ENCODE results near the gene SLITRK3.

Gene SLITRK3

DNA sequence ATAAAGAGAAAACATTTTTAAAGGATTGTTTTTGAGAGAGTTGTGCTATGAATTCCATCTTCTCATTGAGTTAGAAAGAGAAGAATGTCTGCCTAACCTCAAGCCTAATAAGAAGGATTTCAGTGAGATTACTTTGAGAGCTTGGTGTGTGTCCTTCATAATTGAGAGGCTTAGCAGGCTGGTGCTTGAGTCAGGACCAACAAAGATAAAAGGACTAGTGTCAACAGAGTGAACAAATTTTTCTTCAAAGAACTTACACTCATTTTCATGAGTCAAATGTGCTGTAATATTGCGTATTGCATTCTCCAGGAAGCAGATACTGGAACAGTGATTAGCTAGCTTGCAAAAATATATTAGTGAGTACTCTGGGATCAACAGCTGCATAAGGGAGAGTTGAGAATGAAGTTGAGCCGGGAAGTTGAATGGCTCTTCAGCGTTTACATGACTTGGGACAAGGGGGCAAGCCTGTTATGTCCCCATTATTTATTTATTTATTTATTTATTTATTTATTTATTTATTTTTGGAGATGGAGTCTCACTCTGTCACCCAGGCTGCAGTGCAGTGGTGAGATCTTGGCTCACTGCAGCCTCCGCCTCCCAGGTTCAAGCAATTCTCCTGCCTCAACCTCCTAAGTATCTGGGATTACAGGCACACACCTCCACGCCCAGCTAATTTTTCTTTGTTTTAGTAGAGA, 37.5 kb upstream of the SLITRK3 start:
- no peaks in the 10 kb centered on the region for H3K9me3 ChIP-seq (ENCODE audit: insufficient read depth, low read depth, low read length)
- H3K4me2 ChIP-seq (ENCODE audit: low read depth, low read length, poor library complexity, severe bottlenecking) = no peak overlapping the region
- no peaks in the 10 kb centered on the region for H4K20me1 ChIP-seq (ENCODE audit: insufficient read depth, low read length, poor library complexity, severe bottlenecking)
- no peak overlapping the region for H3K4me3 ChIP-seq (ENCODE audit: low read length, poor library complexity, severe bottlenecking)
- no peaks in the 10 kb centered on the region for H3K79me2 ChIP-seq (ENCODE audit: insufficient read depth, low read length)
- H3K9ac ChIP-seq (ENCODE audit: low read depth, low read length, poor library complexity, severe bottlenecking) = no peak overlapping the region
- no peaks in the 10 kb centered on the region for H3F3A ChIP-seq (ENCODE audit: low read depth)
- no peak overlapping the region for H2AFZ ChIP-seq (ENCODE audit: low read length)
- no peaks in the 10 kb centered on the region for H3K27me3 ChIP-seq (ENCODE audit: insufficient read depth, low read length, poor library complexity, severe bottlenecking)
- no peaks in the 10 kb centered on the region for H3K36me3 ChIP-seq (ENCODE audit: insufficient read depth, low read length)
- H3K9me2 ChIP-seq (replicated peaks; ENCODE audit: low read depth, low read length) = no peaks in the 10 kb centered on the region
- TF ChIP-seq, protein P1, sequence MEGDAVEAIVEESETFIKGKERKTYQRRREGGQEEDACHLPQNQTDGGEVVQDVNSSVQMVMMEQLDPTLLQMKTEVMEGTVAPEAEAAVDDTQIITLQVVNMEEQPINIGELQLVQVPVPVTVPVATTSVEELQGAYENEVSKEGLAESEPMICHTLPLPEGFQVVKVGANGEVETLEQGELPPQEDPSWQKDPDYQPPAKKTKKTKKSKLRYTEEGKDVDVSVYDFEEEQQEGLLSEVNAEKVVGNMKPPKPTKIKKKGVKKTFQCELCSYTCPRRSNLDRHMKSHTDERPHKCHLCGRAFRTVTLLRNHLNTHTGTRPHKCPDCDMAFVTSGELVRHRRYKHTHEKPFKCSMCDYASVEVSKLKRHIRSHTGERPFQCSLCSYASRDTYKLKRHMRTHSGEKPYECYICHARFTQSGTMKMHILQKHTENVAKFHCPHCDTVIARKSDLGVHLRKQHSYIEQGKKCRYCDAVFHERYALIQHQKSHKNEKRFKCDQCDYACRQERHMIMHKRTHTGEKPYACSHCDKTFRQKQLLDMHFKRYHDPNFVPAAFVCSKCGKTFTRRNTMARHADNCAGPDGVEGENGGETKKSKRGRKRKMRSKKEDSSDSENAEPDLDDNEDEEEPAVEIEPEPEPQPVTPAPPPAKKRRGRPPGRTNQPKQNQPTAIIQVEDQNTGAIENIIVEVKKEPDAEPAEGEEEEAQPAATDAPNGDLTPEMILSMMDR (conservative IDR thresholded peaks at IDR 0.05; ENCODE audit: low read length) = no peak
- TF ChIP-seq EZH2phosphoT487 (IDR thresholded peaks at IDR 0.05; ENCODE audit: borderline replicate concordance) = no peak
- H3K4me1 ChIP-seq (ENCODE audit: insufficient read depth, low read length, poor library complexity, severe bottlenecking) = no peaks in the 10 kb centered on the region

DNA sequence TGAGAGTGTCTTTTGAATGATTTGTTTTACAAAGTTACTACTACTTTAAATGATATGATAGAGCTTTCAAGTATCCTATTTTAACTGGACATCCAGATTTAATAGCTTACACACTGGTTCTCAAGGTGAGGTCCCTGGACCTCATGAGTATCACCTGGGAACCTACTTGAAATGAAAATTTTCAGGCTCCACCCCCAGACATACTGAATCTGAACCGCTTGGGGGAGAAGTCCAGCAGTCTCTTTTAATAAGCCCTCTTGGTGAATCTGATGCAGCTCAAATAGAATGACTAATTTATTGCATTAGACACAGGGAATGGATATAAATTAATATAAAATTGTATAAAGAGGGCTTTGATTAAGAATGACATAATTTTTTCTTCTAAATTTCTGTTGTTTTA, 29.4 kb upstream of the SLITRK3 start:
- Histone ChIP-seq H4K20me1 (ENCODE audit: insufficient read depth, low read length, poor library complexity, severe bottlenecking) (no peaks in the 10 kb centered on the region), H3K4me2 (ENCODE audit: low read depth, low read length, poor library complexity, severe bottlenecking) (no peak overlapping the region), H3K4me3 (ENCODE audit: low read length, poor library complexity, severe bottlenecking) (no peak overlapping the region), H3K4me1 (ENCODE audit: insufficient read depth, low read length, poor library complexity, severe bottlenecking) (no peaks in the 10 kb centered on the region), H3K36me3 (ENCODE audit: insufficient read depth, low read length) (no peaks in the 10 kb centered on the region), H3K27me3 (ENCODE audit: insufficient read depth, low read length, poor library complexity, severe bottlenecking) (no peaks in the 10 kb centered on the region), H3K9ac (ENCODE audit: low read depth, low read length, poor library complexity, severe bottlenecking) (no peak overlapping the region), H2AFZ (ENCODE audit: low read length) (no peak overlapping the region), H3F3A (ENCODE audit: low read depth) (no peaks in the 10 kb centered on the region), H3K9me3 (ENCODE audit: insufficient read depth, low read depth, low read length) (no peaks in the 10 kb centered on the region), H3K79me2 (ENCODE audit: insufficient read depth, low read length) (no peaks in the 10 kb centered on the region), H3K9me2 (replicated peaks; ENCODE audit: low read depth, low read length) (no peaks in the 10 kb centered on the region)
- TF ChIP-seq EZH2phosphoT487 (IDR thresholded peaks at IDR 0.05; ENCODE audit: borderline replicate concordance) = no peak
- TF ChIP-seq, protein P1 (conservative IDR thresholded peaks at IDR 0.05; ENCODE audit: low read length) = no peak

- Histone ChIP-seq H3K79me2 (ENCODE audit: insufficient read depth, low read length) (no peaks in the 10 kb centered on the region), H3F3A (ENCODE audit: low read depth) (no peaks in the 10 kb centered on the region), H3K9me2 (replicated peaks; ENCODE audit: low read depth, low read length) (no peaks in the 10 kb centered on the region), H3K27me3 (ENCODE audit: insufficient read depth, low read length, poor library complexity, severe bottlenecking) (no peaks in the 10 kb centered on the region), H3K36me3 (ENCODE audit: insufficient read depth, low read length) (no peaks in the 10 kb centered on the region), H3K4me2 (ENCODE audit: low read depth, low read length, poor library complexity, severe bottlenecking) (no peak overlapping the region), H3K4me3 (ENCODE audit: low read length, poor library complexity, severe bottlenecking) (no peak overlapping the region), H3K4me1 (ENCODE audit: insufficient read depth, low read length, poor library complexity, severe bottlenecking) (no peaks in the 10 kb centered on the region), H2AFZ (ENCODE audit: low read length) (no peak overlapping the region), H3K9ac (ENCODE audit: low read depth, low read length, poor library complexity, severe bottlenecking) (no peak overlapping the region), H4K20me1 (ENCODE audit: insufficient read depth, low read length, poor library complexity, severe bottlenecking) (no peaks in the 10 kb centered on the region), H3K9me3 (ENCODE audit: insufficient read depth, low read depth, low read length) (no peaks in the 10 kb centered on the region)
- TF ChIP-seq, protein P1 (conservative IDR thresholded peaks at IDR 0.05; ENCODE audit: low read length) = no peak
- TF ChIP-seq EZH2phosphoT487 (IDR thresholded peaks at IDR 0.05; ENCODE audit: borderline replicate concordance) = no peak
These were observed 21.6 kb upstream of the SLITRK3 start for GRCh38 chr3:165217739-165218138.
